EH (cell line): ENCODE results near the gene MYL4.
A peak's percentile ranks its signal among the peaks of the same experiment; 100 is the strongest.
"Not testable (repeated sequence)": the region's sequence is repeated elsewhere in the genome, so short reads cannot be mapped to it uniquely, and the experiment has no call there.

Experiments
- DNase-seq: peaks from one replicate; pipeline ENCODE4 v3.0.0-alpha.2; 2015; ENCODE audit warnings: low read depth

MYL4 gene

DNA sequence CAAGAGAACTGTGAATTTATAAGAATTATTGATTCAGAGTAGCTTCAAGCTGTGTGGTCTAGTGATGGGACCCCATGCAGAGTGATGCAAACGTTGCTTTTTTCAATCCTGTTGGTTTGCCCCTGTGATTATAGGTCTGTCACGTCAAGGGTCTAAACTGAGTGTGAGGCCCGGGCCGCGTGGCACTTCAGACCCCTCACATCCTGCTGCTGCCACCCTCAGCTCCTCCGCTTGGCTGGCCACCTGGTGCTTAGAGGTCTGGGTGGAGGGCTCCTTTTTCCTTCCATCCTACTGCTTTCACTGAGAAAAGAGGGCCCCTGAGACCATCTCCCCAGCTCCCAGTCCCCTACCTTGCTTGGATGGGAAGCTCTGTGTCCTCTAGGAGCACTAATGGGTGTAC lies 12.0 kb downstream of the MYL4 start:
- DNase-seq = no peak

DNA sequence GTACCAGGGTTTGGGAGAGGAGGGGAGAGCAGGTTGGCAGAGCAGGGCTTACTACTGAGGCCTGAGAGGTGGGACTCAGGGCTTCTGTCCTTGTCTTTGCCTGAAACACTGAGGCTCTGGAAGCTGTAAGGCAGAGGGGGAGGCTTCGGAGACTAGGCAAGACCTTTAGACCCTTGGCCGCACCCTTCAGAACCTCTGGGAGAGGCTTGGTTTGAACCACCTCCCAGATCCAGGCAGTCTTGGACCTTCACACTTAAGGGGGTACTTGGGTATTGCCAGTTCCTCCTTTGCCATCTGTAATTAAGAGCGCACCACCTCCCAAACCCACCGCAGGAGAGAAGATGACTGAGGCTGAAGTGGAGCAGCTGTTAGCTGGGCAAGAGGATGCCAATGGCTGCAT lies 12.9 kb downstream of the MYL4 start:
- no peak for DNase-seq

DNA sequence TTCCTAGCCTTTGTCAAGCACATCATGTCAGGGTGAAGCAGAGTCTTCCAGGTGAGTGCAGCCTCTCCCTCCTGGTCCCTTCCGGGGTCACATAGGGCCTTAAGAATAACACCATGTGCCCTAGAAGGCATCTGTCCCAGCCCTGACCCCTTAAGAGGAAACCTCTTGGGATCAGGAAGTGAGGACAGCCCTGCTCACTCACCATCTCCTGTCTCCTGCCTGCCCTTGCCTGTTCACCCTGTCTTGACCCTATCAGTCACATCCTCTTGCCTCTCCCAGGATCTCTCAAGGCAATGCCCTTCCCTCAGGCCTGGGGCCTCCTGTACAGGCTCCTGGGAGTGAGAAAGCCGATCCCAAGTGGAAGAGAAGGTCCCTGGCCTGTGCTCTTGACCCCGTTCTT lies 13.9 kb downstream of the MYL4 start:
- peak; percentile 49 for DNase-seq

DNA sequence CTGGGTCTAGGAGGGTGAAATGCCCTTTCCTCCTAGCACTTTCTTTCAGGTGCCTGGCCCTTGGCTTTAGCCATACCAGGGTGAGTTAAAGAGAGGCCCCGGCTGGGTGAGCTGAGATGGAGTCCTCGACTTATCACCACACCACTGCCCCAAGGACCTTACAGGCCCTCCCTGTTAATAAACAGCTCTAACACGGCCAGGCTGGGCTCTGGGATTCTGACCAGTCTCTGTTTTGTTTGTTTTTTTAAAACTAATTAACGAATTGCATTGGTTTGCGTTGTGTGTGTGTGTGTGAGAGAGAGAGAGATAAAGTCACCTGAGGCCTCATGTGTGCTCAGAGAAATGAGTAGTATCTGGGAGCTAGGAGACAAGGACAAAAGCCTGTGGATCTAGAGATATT lies 14.3 kb downstream of the MYL4 start:
- DNase-seq = no peak

DNA sequence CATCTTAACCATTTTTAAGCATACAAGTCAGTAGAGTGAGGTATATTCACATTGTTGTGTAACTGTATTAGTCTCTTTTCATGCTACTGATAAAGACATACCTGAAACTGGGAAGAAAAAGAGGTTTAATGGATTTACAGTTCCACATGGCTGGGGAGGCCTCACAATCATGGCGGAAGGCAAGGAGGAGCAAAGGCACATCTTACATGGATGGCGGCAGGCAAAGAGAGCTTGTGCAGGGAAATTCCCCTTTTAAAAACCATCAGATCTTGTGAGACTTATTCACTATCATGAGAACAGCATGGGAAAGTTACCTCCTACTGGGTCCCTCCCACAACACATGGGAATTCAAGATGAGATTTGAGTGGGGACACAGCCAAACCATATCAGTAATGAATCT lies 14.9 kb downstream of the MYL4 start:
- not testable (repeated sequence) for DNase-seq

DNA sequence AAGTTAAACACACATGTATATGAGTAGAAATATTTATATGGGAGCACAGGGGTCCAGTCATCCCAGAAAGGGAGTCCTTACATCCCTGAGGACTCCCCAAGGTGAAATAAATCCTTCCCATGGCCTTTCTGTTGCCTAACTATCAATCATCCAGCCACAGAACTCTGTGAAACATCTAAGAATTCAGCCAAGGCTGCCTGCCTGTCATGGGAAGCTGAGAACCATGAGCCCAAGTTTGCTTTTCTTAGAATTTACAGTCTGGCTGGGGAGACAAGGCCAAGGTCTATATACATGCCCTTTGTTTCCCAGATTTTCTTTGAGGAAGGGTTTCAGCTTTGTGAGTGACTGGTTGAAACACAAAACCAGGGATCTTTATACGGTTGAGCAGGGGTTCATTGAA lies 15.8 kb downstream of the MYL4 start:
- DNase-seq = peak; percentile 38

DNA sequence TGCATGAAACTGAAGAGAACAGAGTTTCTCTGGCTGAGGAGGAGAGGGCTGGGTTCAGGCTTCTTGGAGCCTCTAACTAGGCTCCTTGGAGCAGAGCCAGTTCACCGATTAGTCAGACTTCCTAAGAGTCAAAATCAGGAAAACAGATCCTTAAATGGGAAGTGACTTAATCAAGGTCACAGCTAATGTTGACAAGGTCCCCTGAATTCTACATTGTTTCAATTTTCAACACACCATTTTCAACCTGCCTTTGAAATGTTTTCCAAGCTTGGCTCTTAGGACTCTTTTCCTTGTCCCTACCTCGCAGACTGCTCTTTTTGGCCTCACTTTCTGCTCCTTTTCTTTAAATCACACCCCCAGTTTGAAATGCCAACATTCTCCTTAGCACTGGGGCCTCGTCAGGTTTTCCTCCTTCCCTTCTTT lies 16.3 kb downstream of the MYL4 start:
- DNase-seq = peak; percentile 93

DNA sequence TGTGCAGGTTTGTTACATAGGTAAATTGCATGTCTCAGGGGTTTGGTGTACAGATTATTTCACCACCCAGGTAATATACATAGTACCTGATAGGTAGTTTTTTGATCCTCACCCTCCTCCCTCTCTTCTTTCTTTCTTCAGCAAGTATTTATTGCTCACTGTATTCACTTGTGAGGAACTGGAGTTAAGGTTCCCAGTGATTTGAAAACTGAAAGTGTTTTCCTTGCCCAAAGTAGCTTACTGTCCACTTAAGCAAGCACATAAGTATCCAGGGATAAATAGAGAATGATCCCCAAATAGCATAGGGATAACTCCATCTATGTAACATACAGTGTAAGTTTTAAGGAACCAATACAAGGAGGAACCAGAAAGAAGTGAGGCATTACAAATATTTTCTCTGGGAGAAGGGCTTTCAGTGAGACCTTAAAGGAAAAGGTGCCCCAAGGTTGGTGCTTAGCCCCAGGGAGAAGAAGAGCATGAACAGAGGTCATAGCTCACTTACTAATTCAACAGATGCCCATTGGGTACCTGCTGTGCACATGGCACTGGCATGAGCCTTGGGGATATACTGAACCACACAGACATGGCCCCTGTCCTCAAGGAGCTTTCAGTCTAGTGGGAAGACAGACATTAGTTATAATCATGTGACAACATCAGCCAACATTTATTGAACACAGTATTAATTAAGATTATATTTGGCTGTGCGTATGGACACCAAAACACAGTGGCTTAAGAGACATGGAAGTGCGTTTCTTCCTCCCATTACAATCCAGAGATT lies 17.0 kb downstream of the MYL4 start:
- peak; percentile 31 for DNase-seq

DNA sequence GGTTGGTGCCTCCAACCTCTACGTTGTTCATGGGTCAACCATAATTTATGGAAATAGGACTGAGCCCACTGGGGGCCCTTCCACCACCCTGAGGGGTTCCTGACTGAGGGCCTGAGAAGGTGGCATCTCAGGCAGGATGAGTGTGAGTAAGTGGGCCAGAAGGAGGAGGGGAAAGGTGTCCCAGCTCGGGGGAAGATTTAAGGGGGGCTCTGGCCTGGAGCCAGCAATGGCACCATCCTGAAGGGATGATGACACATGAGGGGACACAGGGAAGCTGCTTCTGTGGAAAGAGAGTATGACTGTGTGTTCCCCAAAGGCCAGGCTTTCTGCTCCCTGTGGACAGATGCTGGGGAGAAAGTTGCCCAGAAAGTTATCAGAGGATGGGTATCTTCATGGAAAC lies 18.7 kb downstream of the MYL4 start:
- DNase-seq = no peak

DNA sequence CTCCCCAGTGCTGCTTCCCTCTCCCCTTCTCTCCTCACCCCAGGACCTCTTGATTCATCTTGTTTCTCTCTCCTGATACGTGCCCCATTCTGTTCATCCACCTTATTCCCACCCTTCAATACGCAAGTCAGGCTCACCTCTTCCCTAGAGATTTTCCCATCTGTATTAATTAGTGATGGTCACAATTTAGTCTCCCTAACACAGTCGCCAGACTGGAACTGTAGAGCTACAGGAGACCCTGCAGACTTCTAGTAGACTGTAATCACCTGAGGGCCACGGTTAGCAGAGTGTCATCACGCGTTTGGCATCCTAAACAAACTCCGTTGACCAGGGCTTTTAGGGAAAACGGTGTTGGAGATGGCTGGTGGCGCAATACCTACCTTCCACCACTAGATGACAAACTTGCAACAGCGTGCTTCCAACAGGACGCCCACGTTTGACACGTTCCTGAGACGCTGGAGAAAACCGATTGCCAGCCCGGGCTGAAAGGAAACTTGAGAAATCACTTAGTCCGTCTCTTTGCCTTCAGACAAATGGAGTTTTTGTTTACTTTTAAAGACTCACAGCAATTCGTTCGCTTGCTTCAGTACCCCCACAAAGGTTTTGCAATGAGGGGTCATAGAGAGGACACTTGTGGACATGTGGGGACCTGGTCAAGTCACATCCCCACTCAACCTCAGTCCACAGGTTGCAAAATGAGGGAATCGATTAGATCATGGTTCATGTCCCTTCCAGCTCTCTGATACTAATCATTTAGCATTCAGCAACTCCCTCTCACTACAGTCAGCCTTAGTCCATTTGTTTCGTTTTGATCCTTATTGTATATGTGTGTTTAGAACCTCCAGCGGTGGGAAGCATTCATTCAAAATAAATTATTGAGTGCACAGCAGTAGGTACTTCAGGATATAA lies 20.6 kb downstream of the MYL4 start:
- peak; percentile 93 for DNase-seq

DNA sequence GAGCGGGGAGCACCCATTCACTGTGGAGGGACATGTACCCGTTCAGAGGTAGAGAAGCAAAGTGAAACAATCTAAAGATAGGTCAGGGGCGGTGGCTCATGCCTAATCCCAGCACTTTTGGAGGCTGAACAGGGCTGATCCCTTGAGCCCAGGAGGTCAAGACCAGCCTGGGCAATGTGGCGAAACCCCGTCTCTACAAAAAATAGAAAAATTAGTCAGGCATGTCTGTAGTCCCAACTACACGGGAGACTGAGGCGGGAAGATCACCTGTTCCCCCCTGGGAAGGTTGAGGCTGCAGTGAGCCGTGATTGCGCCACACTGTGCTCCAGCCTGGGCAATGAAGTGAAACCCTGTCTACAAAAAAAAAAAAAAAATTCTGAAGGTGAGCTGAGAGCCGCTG lies 21.7 kb downstream of the MYL4 start:
- DNase-seq = no peak

DNA sequence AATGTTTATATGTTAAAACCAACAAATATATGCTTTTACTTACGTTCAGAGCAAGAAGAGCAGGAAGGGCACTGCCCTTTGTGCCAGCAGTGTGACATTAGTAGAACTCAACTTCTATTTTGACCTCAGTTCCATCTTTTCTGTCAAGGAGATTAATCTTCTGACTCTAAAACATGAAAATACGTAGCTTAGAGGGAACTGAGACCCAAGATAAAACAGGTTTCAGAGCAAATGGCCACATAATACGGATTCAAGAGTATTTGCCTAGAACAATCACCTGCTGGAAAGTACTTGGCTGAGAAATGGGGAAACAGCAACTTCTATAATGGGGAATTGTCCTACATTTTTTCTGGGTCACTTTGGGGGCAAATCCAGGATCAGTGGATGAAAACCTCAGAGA lies 22.2 kb downstream of the MYL4 start:
- no peak for DNase-seq

DNA sequence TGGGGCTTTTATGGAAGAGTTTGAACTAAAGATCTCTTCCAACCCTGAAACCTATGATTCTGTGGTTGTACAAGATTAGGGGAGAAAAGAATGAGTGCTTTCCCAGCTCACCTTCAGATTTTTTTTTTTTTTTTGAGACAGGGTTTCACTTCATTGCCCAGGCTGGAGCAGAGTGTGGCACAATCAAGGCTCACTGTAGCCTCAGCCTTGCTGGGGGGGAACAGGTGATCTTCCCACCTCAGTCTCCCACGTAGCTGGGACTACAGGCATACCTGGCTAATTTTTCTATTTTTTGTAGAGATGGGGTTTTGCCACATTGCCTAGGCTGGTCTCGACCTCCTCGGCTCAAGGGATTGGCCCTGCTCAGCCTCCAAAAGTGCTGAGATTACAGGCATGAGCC lies 22.7 kb downstream of the MYL4 start:
- DNase-seq = no peak

DNA sequence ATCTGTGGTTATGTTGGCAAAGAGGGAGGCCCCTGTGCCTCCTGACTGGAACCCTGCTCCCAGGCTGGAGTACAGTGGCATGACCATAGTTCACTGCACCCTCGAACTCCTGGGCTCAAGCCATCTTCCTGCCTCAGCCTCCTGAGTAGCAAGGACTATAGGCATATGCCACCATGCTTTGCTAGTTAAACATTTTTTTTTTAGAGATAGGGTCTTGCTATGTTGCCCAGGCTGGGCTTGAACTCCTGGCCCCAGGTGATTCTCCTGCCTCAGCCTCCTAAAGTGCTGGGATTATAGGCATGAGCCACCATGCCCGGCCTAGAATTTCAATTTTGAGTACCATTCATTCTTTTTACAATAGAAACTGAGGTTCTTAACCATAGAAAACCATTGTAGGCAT lies 23.3 kb downstream of the MYL4 start:
- DNase-seq = no peak

DNA sequence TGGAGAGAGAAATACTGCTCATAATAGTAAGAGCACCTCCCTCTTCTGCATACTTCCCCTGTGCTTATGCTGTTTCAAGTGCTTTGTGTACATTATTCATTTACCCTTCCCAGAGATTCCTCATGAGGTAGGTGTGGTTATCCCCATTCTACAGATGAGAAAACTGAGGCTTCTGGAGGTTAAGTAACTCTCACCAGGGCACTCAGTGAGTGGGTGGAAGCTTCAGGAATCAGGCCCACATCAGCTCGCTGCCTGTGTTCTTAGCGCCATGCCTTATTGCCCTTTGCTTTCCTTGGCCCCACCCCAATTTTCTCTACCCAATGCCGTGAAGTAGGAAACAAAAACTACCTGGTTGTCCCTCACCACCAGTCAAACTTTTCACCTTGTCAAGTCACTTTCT lies 26.4 kb downstream of the MYL4 start:
- DNase-seq = no peak

DNA sequence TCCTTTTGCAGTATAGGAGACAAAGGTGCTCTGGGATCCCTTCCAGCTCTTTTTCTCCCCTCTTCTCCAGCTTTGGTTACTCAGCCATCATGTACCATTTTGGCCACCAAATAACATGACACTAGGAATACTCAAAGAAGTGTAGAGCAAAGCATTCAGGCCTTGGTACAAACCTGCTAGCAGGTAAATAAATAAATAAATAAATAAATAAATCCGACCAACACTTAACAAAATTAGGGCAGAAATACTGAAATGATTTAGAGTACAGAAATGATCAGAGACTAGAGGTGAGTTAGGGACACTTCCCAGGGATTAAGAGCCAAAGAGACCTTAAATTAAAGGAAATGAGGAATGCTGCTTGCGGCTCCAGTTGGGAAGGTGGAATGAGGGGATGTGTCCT lies 26.8 kb downstream of the MYL4 start:
- DNase-seq = no peak

DNA sequence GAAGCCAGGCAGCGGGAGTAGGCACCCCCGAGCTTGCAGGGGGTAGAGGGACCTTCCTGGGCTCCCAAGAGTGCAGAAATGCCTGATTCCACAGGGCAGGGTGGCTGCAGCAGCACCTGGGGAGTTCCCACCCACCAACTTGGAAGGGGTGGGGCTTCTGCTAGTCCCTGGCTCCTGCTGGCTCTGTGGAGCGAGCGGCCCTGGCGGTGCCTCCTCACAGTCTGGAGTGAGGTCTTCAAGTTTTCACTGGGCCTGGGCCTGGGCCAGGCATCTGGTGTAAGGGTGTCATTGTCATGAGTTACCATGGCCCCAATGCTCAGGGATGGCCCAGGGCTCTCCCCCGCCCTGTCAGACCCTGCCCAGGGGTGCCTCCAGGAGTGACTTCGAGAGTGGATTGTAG lies 28.7 kb downstream of the MYL4 start:
- DNase-seq = no peak

DNA sequence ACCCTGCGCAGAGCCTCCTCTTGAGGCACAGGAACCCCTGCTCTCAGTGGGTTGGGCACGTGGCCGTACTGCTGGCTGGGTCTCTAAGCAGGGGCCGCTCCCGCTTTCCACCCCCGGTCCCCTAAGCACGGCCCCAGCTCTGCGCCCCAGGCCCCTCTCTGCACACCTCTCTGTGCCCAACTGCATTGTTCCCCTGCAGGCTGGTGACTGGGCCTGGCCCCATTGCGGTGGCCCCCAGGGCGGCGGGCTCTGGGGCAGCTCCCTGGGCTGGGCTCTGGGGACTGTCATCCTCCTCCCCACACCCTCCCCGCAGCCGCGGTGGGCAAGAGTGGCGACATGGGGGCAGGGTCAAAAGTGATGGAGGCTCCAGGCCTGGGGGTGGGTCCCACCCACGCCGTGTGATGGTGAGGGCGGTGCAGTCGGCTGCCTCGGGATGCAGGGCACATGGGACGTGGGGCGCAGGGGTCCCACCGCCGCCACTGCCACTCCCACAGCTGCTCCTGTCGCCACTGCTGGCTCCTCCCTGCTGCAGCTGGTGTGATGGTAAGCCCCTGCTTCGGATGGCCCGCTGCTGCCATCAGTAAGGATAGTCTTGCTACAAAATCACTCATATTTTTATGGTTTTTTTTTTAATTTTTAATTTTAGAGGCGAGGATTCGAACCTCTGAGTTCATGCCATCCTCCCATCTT lies 29.3 kb downstream of the MYL4 start:
- no peak for DNase-seq

DNA sequence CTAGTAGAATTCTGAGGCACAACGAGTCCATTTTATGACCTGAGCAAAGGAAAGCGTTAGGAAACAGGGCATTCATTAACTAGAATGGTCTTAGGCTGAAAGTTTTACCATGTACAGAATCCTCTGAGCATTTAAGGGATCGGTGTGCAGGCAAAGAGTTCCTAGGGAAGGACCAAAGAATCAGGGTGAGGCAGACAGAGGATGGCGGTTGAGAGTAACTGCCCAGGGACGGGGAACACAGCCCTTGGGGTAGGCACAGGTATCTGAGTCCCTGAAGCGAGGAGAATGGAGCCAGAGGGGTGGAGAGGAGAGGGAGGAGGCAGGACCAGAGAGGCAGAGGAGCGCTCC lies 30.4 kb downstream of the MYL4 start:
- DNase-seq = no peak

DNA sequence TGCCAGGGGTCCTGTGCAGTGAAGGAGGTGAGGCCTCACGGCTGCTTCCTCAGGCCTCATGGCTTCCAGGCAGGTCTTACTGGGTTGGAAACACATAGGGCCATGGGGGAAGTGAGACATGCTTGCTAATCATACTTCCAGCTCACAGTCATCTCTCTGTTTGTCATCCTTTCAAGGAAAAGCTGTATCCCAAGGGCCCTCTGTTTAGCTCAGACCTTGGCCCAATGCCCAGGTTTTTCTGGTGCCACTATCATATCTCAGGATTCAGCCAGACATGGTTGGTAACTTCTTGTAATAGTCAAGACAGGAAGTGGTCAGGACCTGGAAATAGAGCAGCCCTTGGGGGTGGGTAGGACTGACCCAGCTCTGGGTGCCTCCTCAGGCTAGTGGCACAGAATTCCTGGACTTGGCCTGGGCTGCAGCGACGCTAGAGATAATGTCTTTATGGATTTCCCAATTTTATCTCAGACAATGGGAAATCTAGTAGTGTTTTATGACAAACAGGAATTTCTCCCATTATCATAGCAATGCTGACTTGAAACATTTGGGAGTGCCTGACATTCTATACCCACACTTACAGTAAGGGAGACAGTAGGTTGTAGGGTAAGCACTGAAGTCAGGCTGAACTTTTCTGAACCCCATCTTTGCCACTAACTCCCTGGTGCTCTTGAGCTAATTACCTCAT lies 31.0 kb downstream of the MYL4 start:
- DNase-seq = peak; percentile 100

DNA sequence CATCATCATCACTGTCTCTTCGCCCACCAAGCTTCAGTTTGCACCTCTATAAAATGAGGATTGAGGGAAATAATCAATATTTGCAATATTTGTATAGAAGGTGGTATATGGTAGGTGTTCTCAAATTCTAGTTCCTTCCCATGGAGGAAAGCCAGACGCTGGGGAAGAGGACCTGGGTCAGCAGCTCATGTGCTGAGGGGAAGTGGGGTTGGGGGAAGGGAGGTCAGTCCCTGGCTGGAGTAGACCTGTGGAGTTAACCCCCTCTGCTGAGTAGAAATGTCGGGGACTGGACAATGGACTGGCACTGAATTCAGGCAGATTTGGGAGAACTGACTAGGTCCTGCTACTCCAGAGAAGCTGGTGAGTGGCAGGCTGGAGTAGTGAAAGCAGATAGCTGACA lies 31.7 kb downstream of the MYL4 start:
- no peak for DNase-seq

DNA sequence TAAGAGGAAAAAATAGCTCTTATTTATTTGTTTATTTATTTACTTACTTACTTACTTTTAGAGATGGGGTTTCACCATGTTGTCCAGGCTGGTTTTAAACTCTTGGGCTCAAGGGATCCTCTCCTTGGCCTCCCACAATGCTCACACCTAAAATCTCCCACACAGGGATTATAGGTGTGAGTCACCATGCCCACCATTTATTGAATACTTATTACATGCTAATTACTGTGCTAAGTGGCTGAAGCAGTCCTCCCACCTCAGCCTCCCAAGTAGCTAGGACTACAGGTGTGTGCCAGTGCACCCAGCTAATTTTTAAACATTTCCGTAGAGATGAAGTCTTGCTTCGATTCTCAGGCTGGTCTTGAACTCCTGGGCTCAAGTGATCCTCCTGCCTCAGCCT lies 33.5 kb downstream of the MYL4 start:
- DNase-seq = no peak
